BE2C (cell line): Measurements from ENCODE around the gene ZDHHC14.

Experiments used
- DNase-seq: peaks from one replicate; pipeline ENCODE4 v3.0.0-alpha.2; 2020
- H3K27me3 ChIP-seq: fragments of 250-450 bp; sonication (Bioruptor Pico); 2 replicates; pipeline ENCODE4 v1.5.1; 2020; ENCODE audit warnings: mild to moderate bottlenecking
- H3K36me3 ChIP-seq: fragments of 250-450 bp; sonication (Bioruptor Pico); 2 replicates; pipeline ENCODE4 v1.5.1; 2020; ENCODE audit warnings: mild to moderate bottlenecking
- H3K4me1 ChIP-seq: fragments of 250-450 bp; sonication (Bioruptor Pico); 2 replicates; pipeline ENCODE4 v1.5.1; 2020
- H3K4me3 ChIP-seq: 2 replicates; pipeline ENCODE4 v1.5.1; 2011; ENCODE audit warnings: low read depth, low read length
- H3K9me3 ChIP-seq: fragments of 250-450 bp; sonication (Bioruptor Pico); 2 replicates; pipeline ENCODE4 v1.5.1; 2020
- CTCF ChIP-seq: IDR thresholded peaks from 2 replicates; pipeline ENCODE4 v1.5.1; 2012; ENCODE audit warnings: mild to moderate bottlenecking, low read depth, low read length

ZDHHC14 gene

GRCh38 chr6:157492741-157493140, 111.8 kb downstream of the ZDHHC14 start:
- Histone ChIP-seq H3K27me3 (no peaks in the 10 kb centered on the region), H3K36me3 (no peaks in the 10 kb centered on the region), H3K4me1 (peaks cover 17% of the 10 kb centered on the region), H3K4me3 (no peak overlapping the region), H3K9me3 (no peaks in the 10 kb centered on the region)
- DNase-seq, result no peak
- TF ChIP-seq CTCF, result no peak

GRCh38 chr6:157493173-157493572, 112.2 kb downstream of the ZDHHC14 start:
- no peaks in the 10 kb centered on the region for H3K9me3 ChIP-seq
- peaks cover 15% of the 10 kb centered on the region for H3K4me1 ChIP-seq
- no peak overlapping the region for H3K4me3 ChIP-seq
- TF ChIP-seq CTCF, result no peak
- no peaks in the 10 kb centered on the region for H3K27me3 ChIP-seq
- DNase-seq, result no peak
- H3K36me3 ChIP-seq, result no peaks in the 10 kb centered on the region

GRCh38 chr6:157493576-157493975, 112.6 kb downstream of the ZDHHC14 start:
- H3K4me1 ChIP-seq, result peaks cover 11% of the 10 kb centered on the region
- no peaks in the 10 kb centered on the region for H3K9me3 ChIP-seq
- TF ChIP-seq CTCF, result no peak
- H3K36me3 ChIP-seq, result no peaks in the 10 kb centered on the region
- H3K27me3 ChIP-seq, result no peaks in the 10 kb centered on the region
- DNase-seq, result no peak
- H3K4me3 ChIP-seq, result no peak overlapping the region

GRCh38 chr6:157494132-157494710, 113.2 kb downstream of the ZDHHC14 start:
- no peak for DNase-seq
- Histone ChIP-seq H3K36me3 (no peaks in the 10 kb centered on the region), H3K27me3 (no peaks in the 10 kb centered on the region), H3K4me3 (no peak overlapping the region), H3K9me3 (no peaks in the 10 kb centered on the region), H3K4me1 (peaks cover 6% of the 10 kb centered on the region)
- no peak for TF ChIP-seq CTCF

GRCh38 chr6:157496534-157497095, 115.6 kb downstream of the ZDHHC14 start:
- no peaks in the 10 kb centered on the region for H3K27me3 ChIP-seq
- H3K36me3 ChIP-seq, result no peaks in the 10 kb centered on the region
- no peak for TF ChIP-seq CTCF
- DNase-seq, result no peak
- no peaks in the 10 kb centered on the region for H3K9me3 ChIP-seq
- no peaks in the 10 kb centered on the region for H3K4me1 ChIP-seq
- H3K4me3 ChIP-seq, result no peak overlapping the region

- Histone ChIP-seq H3K9me3 (no peaks in the 10 kb centered on the region), H3K4me1 (no peaks in the 10 kb centered on the region), H3K4me3 (no peak overlapping the region), H3K27me3 (no peaks in the 10 kb centered on the region), H3K36me3 (no peaks in the 10 kb centered on the region)
- TF ChIP-seq CTCF, result no peak
- no peak for DNase-seq
Measured at GRCh38 chr6:157497579-157497978, 116.6 kb downstream of the ZDHHC14 start.
